ENCODE data around the gene GP2.

The GP2 gene

GRCh38 chr16:20307240-20307671 is 20.1 kb downstream of the GP2 start:
- no peak for DNase-seq (ENCODE audit: low read depth)

- DNase-seq (ENCODE audit: low read depth): no peak
Observed at GRCh38 chr16:20306401-20306800, 20.9 kb downstream of the GP2 start.

GRCh38 chr16:20303012-20303411 is 24.3 kb downstream of the GP2 start:
- no peak for DNase-seq (ENCODE audit: low read depth)

GRCh38 chr16:20302389-20302788 is 24.9 kb downstream of the GP2 start:
- DNase-seq (ENCODE audit: low read depth): no peak

- no peak for DNase-seq (ENCODE audit: low read depth)
Observed at GRCh38 chr16:20301840-20302239, 25.5 kb downstream of the GP2 start.

- DNase-seq (ENCODE audit: low read depth): peak; percentile 40
Observed at GRCh38 chr16:20300312-20301097, 26.8 kb downstream of the GP2 start.

- no peak for DNase-seq (ENCODE audit: low read depth)
Observed at GRCh38 chr16:20298452-20298851, 28.9 kb downstream of the GP2 start.

GRCh38 chr16:20291208-20292206 is 35.8 kb downstream of the GP2 start:
- DNase-seq (ENCODE audit: low read depth): no peak

- no peak for DNase-seq (ENCODE audit: low read depth)
Observed at GRCh38 chr16:20289571-20289970, 37.7 kb downstream of the GP2 start.

- no peak for DNase-seq (ENCODE audit: low read depth)
Observed at GRCh38 chr16:20285993-20286499, 41.3 kb downstream of the GP2 start.

GRCh38 chr16:20280259-20280658 is 47.1 kb downstream of the GP2 start:
- DNase-seq (ENCODE audit: low read depth): no peak

GRCh38 chr16:20271893-20272292 is 55.4 kb downstream of the GP2 start:
- DNase-seq (ENCODE audit: low read depth): no peak

GRCh38 chr16:20268409-20268808 is 58.9 kb downstream of the GP2 start:
- DNase-seq (ENCODE audit: low read depth): no peak

GRCh38 chr16:20265019-20265418 is 62.3 kb downstream of the GP2 start:
- DNase-seq (ENCODE audit: low read depth): no peak

GRCh38 chr16:20263138-20263855 is 64.0 kb downstream of the GP2 start:
- DNase-seq (ENCODE audit: low read depth): no peak

- DNase-seq (ENCODE audit: low read depth): no peak
Observed at GRCh38 chr16:20262248-20262647, 65.1 kb downstream of the GP2 start.

- no peak for DNase-seq (ENCODE audit: low read depth)
Observed at GRCh38 chr16:20260215-20261009, 66.9 kb downstream of the GP2 start.

Data from iris pigment epithelial cell (primary cell).